Esophagus muscularis mucosa (tissue), 4 donors: Measurements from ENCODE around the gene CARS1. TPM values are rescaled to one million over a fixed set of nuclear protein-coding genes. Genes with fewer than 3 reads are reported as not detected.
A peak's percentile ranks its signal among the peaks of the same experiment; 100 is the strongest.

Source experiments
- DNase-seq: peaks from one replicate; pipeline ENCODE4 v3.0.0-alpha.2; 2017; ENCODE audit errors: extremely low spot score
- H3K27ac ChIP-seq, 4 donors: fragments of 200-600 bp; sonication (generic); replicated peaks in 1 of 4; 1 replicate in 3 of 4; 2 replicates in 1 of 4; pipeline ENCODE4 v1.5.1; 2016 to 2019; ENCODE audit warnings: mild to moderate bottlenecking in 1 of 4
- H3K27me3 ChIP-seq, 4 donors: fragments of 200-600 bp; sonication (generic); one replicate each; pipeline versions ENCODE4 v1.5.1 to v1.6.0; 2016 to 2019
- H3K36me3 ChIP-seq, 4 donors: fragments of 200-600 bp; sonication (generic); one replicate each; pipeline ENCODE4 v1.5.1; 2016 to 2019
- H3K4me1 ChIP-seq, 4 donors: fragments of 200-600 bp; sonication (generic); one replicate each; pipeline ENCODE4 v1.5.1; 2016 to 2019
- H3K4me3 ChIP-seq, 4 donors: fragments of 200-600 bp; sonication (generic); 1 replicate in 2 of 4; 2 replicates in 2 of 4; pipeline ENCODE4 v1.5.1; 2016 to 2019; ENCODE audit warnings: mild to moderate bottlenecking in 4 of 4, moderate library complexity in 1 of 4
- H3K9me3 ChIP-seq, 4 donors: fragments of 200-600 bp; sonication (generic); 1 replicate in 3 of 4; 2 replicates in 1 of 4; pipeline ENCODE4 v1.5.1; 2016 to 2019
- EP300 ChIP-seq: sonication (generic); formaldehyde crosslinking; IDR thresholded peaks from one replicate; pipeline ENCODE4 v1.6.1; 2017; ENCODE audit warnings: antibody characterized with exemption
- POLR2A ChIP-seq: fragments of 450-650 bp; IDR thresholded peaks from one replicate; pipeline ENCODE4 v1.6.1; 2017; ENCODE audit warnings: antibody characterized with exemption, moderate library complexity, mild to moderate bottlenecking, low read depth
- POLR2AphosphoS5 ChIP-seq, 2 donors: sonication (generic); formaldehyde crosslinking; IDR thresholded peaks; one replicate each; pipeline ENCODE4 v1.6.1; 2017; ENCODE audit warnings: antibody characterized with exemption in 2 of 2
- WGBS: methylation state at CpG from one replicate; pipeline ENCODE4 v1.1.5; 2018; 5-methylcytosine and 5-hydroxymethylcytosine counted together
- intact Hi-C: fragments of 100-400 bp; cut with DNase I; formaldehyde crosslinking; loops from one replicate; pipeline ENCODE4 v1.15.1; 2023
- total RNA-seq, 4 donors: library from RNA; depleted of rRNA; stranded (reverse); fragments of >200 nt; gene quantifications; one replicate each; pipeline versions ENCODE4 v1.1.0 to v1.2.1, GENCODE V29; 2016
- TF ChIP-seq, protein P1 (sequence below), 3 experiments: fragments of 200-600 bp in 2 of 3; fragments of 450-650 bp in 1 of 3; sonication (generic) in 2 of 3; IDR thresholded peaks; one replicate each; pipeline ENCODE4 v1.5.1; 2017 to 2019; ENCODE audit warnings: antibody characterized with exemption in 3 of 3, mild to moderate bottlenecking in 2 of 3, moderate library complexity in 1 of 3

The CARS1 gene
- total RNA-seq, 4 donors from 2014 or later, result 30.3 to 35.6 (median 34.9) TPM

DNA sequence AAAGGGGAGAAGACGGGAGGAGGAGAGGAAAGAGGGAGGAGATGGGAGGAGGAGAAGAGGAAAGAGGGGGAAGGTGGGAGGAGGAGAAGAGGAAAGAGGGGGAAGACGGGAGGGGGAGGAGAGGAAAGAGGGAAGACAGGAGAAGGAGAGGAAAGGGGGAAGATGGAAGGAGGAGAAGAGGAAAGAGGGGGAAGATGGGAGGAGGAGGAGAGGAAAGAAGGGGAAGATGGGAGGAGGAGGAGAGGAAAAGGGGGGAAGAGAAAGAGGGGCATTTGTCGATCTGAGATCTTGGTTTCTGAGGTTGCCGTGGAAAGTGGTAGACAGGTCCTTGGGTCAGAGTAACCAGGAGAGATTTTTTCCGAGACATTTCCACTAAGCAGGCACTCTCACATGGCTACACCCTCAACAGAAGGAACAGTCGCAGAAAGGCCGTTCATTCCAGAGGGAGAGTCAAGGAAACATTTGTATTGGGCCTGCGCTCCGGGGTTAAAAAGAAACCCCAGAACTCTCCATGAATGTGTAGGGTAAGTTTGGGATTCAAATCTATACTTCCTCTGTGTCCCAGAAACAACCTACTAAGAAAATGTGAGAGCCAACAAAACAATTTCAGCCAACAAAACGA, 39.8 kb upstream of the CARS1 start:
- Histone ChIP-seq H3K27ac (no peak overlapping the region), H3K27me3 (no peaks in the 10 kb centered on the region), H3K9me3 (no peaks in the 10 kb centered on the region), H3K36me3 (peaks cover 25 to 86% (median 58%) of the 10 kb centered on the region in 4 donors), H3K4me1 (peaks cover 13 to 48% (median 20%) of the 10 kb centered on the region in 4 donors), H3K4me3 (no peak overlapping the region)
- DNase-seq, result no peak
- intact Hi-C loops, result no loop called here
- TF ChIP-seq, protein P1, sequence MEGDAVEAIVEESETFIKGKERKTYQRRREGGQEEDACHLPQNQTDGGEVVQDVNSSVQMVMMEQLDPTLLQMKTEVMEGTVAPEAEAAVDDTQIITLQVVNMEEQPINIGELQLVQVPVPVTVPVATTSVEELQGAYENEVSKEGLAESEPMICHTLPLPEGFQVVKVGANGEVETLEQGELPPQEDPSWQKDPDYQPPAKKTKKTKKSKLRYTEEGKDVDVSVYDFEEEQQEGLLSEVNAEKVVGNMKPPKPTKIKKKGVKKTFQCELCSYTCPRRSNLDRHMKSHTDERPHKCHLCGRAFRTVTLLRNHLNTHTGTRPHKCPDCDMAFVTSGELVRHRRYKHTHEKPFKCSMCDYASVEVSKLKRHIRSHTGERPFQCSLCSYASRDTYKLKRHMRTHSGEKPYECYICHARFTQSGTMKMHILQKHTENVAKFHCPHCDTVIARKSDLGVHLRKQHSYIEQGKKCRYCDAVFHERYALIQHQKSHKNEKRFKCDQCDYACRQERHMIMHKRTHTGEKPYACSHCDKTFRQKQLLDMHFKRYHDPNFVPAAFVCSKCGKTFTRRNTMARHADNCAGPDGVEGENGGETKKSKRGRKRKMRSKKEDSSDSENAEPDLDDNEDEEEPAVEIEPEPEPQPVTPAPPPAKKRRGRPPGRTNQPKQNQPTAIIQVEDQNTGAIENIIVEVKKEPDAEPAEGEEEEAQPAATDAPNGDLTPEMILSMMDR (IDR thresholded peaks at IDR 0.05), result no peak
- TF ChIP-seq POLR2AphosphoS5 (IDR thresholded peaks at IDR 0.05), result no peak
- WGBS, result 90% methylated on average over 10 of the region's 10 CpGs

DNA sequence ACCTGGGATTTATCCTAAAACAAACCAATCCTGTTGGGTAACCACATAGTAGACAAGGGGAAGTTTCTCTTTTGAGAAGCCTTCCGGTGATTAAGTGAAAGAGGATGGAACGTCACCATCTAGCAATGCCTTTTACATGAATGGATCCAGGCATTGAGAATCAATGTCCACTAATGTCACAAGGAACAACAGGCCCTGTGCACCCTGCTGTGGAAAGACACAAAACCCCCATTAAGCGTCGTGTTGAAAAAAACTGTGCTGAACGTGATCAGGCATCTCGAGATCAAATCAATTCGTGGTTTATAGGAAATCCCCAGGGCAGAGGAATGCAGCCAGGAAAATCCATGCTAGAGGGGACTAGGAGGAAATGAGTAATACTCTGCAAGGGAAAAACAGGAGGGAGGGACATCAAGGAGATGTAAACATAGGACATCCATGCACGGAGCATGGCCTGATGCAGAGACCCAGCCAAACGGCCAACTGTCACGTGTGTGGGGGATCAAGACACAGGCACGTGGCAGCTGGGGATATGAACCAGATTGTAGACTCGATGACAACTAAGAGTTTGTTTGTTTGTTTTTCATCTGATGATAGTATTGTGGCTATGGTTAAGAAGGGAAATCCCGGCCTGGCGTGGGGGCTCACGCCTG, 38.6 kb upstream of the CARS1 start:
- intact Hi-C loops, result no loop called here
- TF ChIP-seq EP300 (peak; percentile 2), POLR2AphosphoS5 (IDR thresholded peaks at IDR 0.05) (peak; percentile 45 to 47), POLR2A (no peak)
- TF ChIP-seq, protein P1 (IDR thresholded peaks at IDR 0.05), result no peak
- no peaks in the 10 kb centered on the region for H3K27me3 ChIP-seq
- no peaks in the 10 kb centered on the region for H3K9me3 ChIP-seq
- 54% methylated on average over 15 of the region's 15 CpGs for WGBS
- H3K36me3 ChIP-seq, result peaks cover 25 to 86% (median 59%) of the 10 kb centered on the region in 4 donors
- H3K4me1 ChIP-seq, result peaks cover 13 to 48% (median 25%) of the 10 kb centered on the region in 4 donors
- no peak overlapping the region for H3K4me3 ChIP-seq
- peak overlapping the region; percentile 22 to 50 (median 48) for H3K27ac ChIP-seq
- DNase-seq, result no peak

DNA sequence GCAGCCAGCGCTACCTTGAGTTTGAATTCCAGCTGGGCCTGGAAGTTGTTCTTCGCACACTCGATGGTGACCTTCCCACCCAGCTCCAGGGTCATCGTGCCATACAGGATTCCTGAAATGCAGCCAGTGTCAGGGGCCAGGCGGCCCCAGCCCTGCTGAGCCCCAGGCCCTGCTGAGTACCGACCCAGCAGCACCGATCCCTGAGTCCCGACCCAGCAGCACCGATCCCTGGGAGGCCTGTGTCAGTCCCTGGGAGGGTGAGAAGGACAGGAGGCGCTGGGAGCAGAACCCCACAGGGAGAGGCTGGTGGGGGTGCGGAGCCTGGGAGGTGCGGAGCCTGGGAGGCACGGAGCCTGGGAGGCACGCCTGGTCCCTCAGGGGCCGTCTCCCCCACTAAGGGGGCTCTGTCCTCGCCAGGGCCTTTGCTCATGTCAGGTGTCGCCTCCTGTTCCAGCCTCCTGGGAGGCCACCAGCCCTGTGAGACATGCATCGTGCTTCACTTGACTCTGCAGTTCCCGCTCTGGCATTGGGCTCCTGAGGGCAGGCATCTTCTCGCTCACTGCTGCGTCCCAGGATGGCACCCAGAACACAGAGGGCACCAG, 37.1 kb upstream of the CARS1 start:
- no peak overlapping the region for H3K4me3 ChIP-seq
- H3K27me3 ChIP-seq, result no peaks in the 10 kb centered on the region
- H3K9me3 ChIP-seq, result no peaks in the 10 kb centered on the region
- no peak for DNase-seq
- intact Hi-C loops, result loop anchor here (5.0 kb wide), 1 partner anchor 42 kb away; no protein-coding TSS in a partner anchor
- H3K4me1 ChIP-seq, result peaks cover 13 to 44% (median 22%) of the 10 kb centered on the region in 4 donors
- WGBS, result 81% methylated on average over 8 of the region's 21 CpGs
- peak overlapping the region in 1 of 4 donors; percentile 49 for H3K27ac ChIP-seq
- TF ChIP-seq POLR2A (no peak), POLR2AphosphoS5 (IDR thresholded peaks at IDR 0.05) (no peak), EP300 (no peak)
- TF ChIP-seq, protein P1 (IDR thresholded peaks at IDR 0.05), result no peak
- peaks cover 23 to 86% (median 60%) of the 10 kb centered on the region in 4 donors for H3K36me3 ChIP-seq

DNA sequence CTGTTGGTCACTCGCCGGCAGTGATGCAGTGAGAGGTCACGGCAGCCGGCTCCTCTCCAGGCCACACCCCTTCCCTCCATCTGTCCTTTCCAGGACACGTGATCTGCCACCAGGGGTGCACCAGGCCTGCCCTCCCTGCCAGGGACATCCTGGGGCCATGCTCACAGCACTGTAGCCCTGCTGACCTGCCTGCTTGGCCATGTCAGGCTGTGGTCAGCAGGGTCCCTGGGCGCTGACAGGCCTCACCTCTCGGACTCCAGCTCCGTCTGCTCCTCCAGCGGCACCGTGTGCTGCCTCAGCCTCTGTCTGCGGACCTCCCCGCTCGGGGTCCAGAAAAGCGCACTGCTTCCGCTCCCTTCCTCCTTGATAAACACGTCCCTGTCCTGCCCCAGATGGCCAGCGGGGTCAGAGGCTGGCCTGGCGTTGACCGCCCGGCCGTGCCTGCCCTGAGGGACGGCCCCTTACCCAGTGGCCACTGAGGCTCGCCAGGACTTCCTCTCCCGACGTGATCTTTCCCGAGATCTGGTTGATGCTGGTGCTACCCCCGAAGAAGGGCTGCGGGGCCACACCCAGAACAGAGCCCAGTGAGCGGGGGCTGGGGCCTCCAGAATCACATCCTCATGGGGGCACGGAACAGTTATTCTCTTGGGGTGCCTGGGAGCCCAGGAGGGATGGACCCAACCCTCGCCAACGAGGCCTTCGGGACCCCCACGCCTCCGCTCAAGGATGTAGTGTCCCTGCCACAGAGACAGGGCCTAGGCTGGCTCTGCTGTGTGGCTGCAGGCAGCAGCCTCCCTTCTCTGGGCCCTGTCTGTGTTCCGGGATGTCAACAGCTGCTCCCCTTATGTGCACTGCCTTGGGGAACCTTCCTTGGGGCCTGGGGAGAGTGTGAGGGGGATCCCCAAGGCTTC, 36.3 kb upstream of the CARS1 start:
- WGBS, result 82% methylated on average over 32 of the region's 36 CpGs
- Histone ChIP-seq H3K4me3 (no peak overlapping the region), H3K36me3 (peaks cover 17 to 86% (median 61%) of the 10 kb centered on the region in 4 donors), H3K27ac (no peak overlapping the region), H3K4me1 (peaks cover 13 to 44% (median 22%) of the 10 kb centered on the region in 4 donors), H3K27me3 (no peaks in the 10 kb centered on the region), H3K9me3 (no peaks in the 10 kb centered on the region)
- intact Hi-C loops, result loop anchor here (5.0 kb wide), 1 partner anchor 41 kb away; no protein-coding TSS in a partner anchor
- TF ChIP-seq POLR2A (no peak), EP300 (no peak), POLR2AphosphoS5 (IDR thresholded peaks at IDR 0.05) (no peak)
- TF ChIP-seq, protein P1 (IDR thresholded peaks at IDR 0.05), result no peak
- DNase-seq, result no peak
